ENCODE data around the gene PANX1.
A peak's percentile ranks its signal among the peaks of the same experiment; 100 is the strongest.

PANX1 gene, protein sequence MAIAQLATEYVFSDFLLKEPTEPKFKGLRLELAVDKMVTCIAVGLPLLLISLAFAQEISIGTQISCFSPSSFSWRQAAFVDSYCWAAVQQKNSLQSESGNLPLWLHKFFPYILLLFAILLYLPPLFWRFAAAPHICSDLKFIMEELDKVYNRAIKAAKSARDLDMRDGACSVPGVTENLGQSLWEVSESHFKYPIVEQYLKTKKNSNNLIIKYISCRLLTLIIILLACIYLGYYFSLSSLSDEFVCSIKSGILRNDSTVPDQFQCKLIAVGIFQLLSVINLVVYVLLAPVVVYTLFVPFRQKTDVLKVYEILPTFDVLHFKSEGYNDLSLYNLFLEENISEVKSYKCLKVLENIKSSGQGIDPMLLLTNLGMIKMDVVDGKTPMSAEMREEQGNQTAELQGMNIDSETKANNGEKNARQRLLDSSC

GRCh38 chr11:94128746-94129511 lies at the start of gene PANX1:
PANX1 (plus strand) TSS chr11:94128841; CDS start chr11:94129313, 472 bp downstream.
- ChIA-PET CTCF (interaction anchor here (0.6 to 1.2 kb wide), 4 partner anchors 22 to 207 kb away, joined by 3 to 6 read pairs (median 4); no protein-coding TSS in a partner anchor), POLR2A (ENCODE audit: low non-redundant PET) (interaction anchor here (0.5 to 1.0 kb wide), 4 partner anchors 16 to 273 kb away, joined by 3 to 6 read pairs (median 4); no protein-coding TSS in a partner anchor)
- H3K27ac ChIP-seq = peak within 1 kb of the TSS; percentile 98
- no peak for TF ChIP-seq CTCF (conservative IDR thresholded peaks at IDR 0.05; ENCODE audit: low read depth)
- DNase-seq (ENCODE audit: low spot score) = peak; percentile 84

GRCh38 chr11:94084164-94084563 lies 44.5 kb upstream of the PANX1 start:
- DNase-seq (ENCODE audit: low spot score) = no peak
- POLR2A ChIA-PET (ENCODE audit: low non-redundant PET) = no interaction called here
- TF ChIP-seq CTCF (conservative IDR thresholded peaks at IDR 0.05; ENCODE audit: low read depth) = no peak
- CTCF ChIA-PET = no interaction called here
- H3K27ac ChIP-seq = no peak overlapping the region

DNA sequence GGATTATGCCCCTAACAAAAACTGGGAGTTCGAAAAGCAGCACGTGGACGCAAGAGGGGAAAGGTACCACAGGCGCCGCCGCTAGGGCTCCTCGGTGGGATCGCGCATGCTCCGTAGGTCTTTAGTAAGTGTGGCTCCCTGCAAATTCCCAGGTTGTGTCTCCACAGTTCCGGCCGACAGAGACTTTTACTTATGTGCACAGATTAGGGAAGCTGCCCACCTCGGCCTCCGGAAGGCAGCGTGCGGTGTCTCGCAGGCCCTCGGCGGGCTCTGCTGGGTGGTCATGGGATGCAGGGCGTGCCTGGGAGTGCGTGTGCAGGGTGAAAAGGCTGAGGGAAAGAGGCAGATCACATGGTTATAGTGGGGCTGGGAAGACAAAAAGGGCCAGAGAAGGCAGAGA lies 39.7 kb upstream of the PANX1 start:
- POLR2A ChIA-PET (ENCODE audit: low non-redundant PET) = no interaction called here

GRCh38 chr11:94089341-94089740 lies 39.3 kb upstream of the PANX1 start:
- no peak for DNase-seq (ENCODE audit: low spot score)
- no peak overlapping the region for H3K27ac ChIP-seq
- no peak for TF ChIP-seq CTCF (conservative IDR thresholded peaks at IDR 0.05; ENCODE audit: low read depth)
- ChIA-PET POLR2A (ENCODE audit: low non-redundant PET) (no interaction called here), CTCF (no interaction called here)

More for the DNA sequence above, 39.7 kb upstream of the PANX1 start:
- TF ChIP-seq CTCF (conservative IDR thresholded peaks at IDR 0.05; ENCODE audit: low read depth) = no peak
- CTCF ChIA-PET = no interaction called here
- no peak for DNase-seq (ENCODE audit: low spot score)
- no peak overlapping the region for H3K27ac ChIP-seq

- H3K27ac ChIP-seq = no peak overlapping the region
- CTCF ChIA-PET = no interaction called here
- POLR2A ChIA-PET (ENCODE audit: low non-redundant PET) = no interaction called here
- no peak for DNase-seq (ENCODE audit: low spot score)
- no peak for TF ChIP-seq CTCF (conservative IDR thresholded peaks at IDR 0.05; ENCODE audit: low read depth)
These were observed 38.2 kb upstream of the PANX1 start for GRCh38 chr11:94090401-94090800.

DNA sequence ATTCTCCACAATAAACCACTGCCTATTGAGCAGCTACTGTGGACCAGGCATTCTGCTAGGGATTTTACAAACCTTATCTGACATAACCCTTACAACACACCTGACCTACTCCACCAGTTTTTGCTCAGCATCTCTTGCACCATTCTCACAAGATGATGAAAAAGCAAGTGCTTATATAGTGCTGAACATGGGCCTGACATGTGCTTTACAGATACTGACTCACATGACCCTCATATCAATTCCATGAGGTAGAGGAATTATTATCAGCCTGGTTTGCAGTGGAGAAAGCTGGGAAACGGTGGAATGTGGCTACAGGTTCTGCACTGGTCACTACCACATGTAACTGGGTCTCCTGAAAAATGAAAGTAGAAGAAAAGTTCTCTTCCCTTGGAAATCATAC lies 37.5 kb upstream of the PANX1 start:
- ChIA-PET POLR2A (ENCODE audit: low non-redundant PET) (no interaction called here), CTCF (no interaction called here)
- no peak for DNase-seq (ENCODE audit: low spot score)
- no peak for TF ChIP-seq CTCF (conservative IDR thresholded peaks at IDR 0.05; ENCODE audit: low read depth)
- no peak overlapping the region for H3K27ac ChIP-seq

Measured in RWPE1 (cell line).